Omental fat pad (tissue), 4 donors: ENCODE data around the gene SETD1A. TPM values are rescaled to one million over a fixed set of nuclear protein-coding genes. Genes with fewer than 3 reads are reported as not detected.

ENCODE experiments used
- ATAC-seq: fragments of 150-250 bp; one replicate; pipeline ENCODE4 v1.9.1; 2016; ENCODE audit warnings: mild to moderate bottlenecking, moderate library complexity; ENCODE audit not compliant: low FRiP score
- DNase-seq: peaks from one replicate; pipeline ENCODE4 v3.0.0-alpha.2; 2019; ENCODE audit warnings: low spot score
- total RNA-seq, 4 donors: library from RNA; depleted of rRNA; stranded (reverse); fragments of >200 nt; gene quantifications; one replicate each; pipeline ENCODE4 v1.1.0, GENCODE V29; 2016
- TF ChIP-seq, protein P1 (sequence below), 3 donors: fragments of 450-650 bp; IDR thresholded peaks; one replicate each; pipeline ENCODE4 v1.5.1; 2016 to 2017; ENCODE audit warnings: antibody characterized with exemption in 3 of 3, mild to moderate bottlenecking in 3 of 3, moderate library complexity in 2 of 3

SETD1A gene
- total RNA-seq, 4 donors from 2014 or later, result 5.3 to 13.6 (median 9.2) TPM

DNA sequence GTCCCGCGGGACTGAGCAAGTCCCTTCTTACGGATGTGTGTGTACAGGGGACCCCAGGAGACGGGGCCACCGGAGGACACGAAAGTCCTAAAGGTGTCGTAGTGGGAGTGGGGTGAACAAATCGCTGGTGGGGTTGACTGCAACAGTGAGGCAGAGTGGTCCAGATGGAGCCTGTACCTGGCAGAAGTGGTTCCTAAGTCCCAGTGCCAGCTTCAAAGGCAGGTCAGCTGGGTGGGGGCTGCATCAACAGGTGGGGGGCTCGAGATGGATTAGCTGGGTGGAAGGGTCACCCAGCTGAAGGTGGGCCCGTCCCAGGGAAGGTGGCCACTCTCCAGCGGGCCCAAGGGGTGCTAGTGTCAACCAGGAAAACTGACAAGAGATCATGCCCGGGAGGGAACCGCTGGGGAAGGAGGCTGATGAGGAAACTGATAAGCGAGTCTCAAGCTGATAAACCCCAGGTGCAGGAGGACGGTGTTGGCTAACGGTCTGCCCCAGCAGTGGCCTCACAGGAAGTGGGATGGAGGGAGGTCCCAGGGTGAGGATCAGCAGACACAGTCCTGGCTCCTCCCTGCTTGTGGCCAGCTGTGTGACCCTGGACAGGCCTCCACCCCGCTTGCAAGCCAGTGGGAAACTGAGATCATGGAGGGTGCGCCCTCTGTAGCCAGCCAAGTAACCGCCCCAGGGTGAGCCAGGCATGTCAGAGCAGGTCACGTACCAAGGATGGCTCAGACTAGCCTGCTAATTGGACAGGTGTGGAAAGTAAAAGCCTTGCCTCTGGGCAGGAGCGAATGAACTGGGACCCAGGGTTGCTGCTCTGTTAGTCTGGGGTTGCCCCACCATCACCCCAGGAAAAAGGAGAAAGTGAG, 7.7 kb upstream of the SETD1A start:
- TF ChIP-seq, protein P1, sequence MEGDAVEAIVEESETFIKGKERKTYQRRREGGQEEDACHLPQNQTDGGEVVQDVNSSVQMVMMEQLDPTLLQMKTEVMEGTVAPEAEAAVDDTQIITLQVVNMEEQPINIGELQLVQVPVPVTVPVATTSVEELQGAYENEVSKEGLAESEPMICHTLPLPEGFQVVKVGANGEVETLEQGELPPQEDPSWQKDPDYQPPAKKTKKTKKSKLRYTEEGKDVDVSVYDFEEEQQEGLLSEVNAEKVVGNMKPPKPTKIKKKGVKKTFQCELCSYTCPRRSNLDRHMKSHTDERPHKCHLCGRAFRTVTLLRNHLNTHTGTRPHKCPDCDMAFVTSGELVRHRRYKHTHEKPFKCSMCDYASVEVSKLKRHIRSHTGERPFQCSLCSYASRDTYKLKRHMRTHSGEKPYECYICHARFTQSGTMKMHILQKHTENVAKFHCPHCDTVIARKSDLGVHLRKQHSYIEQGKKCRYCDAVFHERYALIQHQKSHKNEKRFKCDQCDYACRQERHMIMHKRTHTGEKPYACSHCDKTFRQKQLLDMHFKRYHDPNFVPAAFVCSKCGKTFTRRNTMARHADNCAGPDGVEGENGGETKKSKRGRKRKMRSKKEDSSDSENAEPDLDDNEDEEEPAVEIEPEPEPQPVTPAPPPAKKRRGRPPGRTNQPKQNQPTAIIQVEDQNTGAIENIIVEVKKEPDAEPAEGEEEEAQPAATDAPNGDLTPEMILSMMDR (IDR thresholded peaks at IDR 0.05), result no peak
- ATAC-seq (peak; percentile 53), DNase-seq (peak; percentile 41)

DNA sequence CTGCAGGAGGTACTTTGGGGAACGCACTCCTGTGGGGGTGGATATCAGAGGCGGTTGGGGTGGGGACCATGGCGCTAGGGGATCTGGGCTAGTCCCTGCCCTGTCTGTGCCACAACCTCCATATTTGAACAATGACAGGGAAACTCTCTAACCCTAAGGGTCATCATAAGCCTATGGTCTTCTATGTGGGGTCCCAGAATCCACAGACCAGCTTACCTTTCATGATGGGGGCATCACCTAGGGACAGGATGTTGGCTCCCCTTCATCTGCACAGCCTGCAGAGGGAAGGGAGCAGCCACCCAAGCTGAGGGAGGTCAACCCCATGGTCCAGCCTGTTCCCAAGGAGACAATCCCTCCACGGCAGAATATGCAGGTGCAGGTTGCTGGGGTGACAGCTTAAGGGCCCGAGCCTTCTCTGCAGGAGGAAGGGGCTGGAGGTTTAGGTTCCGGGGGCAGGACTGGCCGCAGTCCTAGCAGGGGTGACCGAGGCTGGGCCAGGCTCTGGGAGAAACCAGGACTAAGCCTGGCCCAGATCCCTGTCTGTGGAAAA, 7.0 kb upstream of the SETD1A start:
- TF ChIP-seq, protein P1 (IDR thresholded peaks at IDR 0.05), result no peak
- ATAC-seq (no peak), DNase-seq (no peak)

DNA sequence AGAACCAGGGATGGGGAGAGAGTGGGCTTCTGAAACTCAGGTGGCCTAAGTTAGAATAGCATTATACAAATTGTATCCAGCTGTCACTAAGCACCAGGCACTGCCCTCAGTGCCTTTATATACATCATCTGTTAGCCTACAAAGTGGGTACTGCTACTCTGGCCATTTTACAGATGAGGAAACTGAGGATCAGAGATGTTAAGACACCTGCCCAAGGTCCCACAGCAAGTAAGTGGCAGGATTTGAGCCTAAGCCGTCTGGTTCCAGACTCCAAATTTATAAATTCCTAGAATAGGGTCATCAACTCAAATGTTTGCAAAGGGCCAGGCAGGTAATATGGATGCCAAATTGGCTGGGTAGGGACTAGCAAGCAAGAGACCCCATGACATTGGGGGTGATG, 6.4 kb upstream of the SETD1A start:
- DNase-seq (no peak), ATAC-seq (no peak)
- TF ChIP-seq, protein P1 (IDR thresholded peaks at IDR 0.05), result no peak

DNA sequence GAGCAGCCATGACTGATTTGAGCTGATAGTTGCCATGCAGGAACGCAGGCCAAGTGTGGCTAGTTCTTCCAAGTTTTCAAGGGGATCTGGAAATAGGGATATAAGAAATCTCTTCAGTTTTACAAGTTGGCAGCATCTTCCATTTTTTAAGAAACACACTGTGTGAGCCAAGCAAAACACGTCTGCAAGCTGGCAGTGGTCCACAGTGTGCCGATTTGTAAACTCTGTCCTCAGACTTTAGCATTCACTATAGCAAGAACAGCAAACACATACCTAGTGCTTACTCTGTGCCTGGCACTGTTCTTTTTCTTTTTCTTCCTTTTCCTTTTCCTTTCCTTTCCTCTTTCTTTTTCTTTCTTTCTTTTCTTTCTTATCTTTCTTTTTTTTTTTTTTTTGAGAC, 5.8 kb upstream of the SETD1A start:
- no peak for ATAC-seq
- TF ChIP-seq, protein P1 (IDR thresholded peaks at IDR 0.05), result no peak
- DNase-seq, result no peak

DNA sequence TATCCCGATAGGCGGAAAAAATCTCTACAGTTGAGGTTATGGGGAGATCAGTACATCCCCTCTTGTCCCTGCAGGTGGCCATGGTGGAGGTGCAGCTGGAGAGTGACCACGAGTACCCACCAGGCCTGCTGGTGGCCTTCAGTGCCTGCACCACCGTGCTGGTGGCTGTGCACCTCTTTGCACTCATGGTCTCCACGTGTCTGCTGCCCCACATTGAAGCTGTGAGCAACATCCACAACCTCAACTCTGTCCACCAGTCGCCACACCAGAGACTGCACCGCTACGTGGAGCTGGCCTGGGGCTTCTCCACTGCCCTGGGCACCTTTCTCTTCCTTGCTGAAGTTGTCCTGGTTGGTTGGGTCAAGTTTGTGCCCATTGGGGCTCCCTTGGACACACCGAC, 4.4 kb upstream of the SETD1A start:
- no peak for DNase-seq
- TF ChIP-seq, protein P1 (IDR thresholded peaks at IDR 0.05), result no peak
- ATAC-seq, result no peak

DNA sequence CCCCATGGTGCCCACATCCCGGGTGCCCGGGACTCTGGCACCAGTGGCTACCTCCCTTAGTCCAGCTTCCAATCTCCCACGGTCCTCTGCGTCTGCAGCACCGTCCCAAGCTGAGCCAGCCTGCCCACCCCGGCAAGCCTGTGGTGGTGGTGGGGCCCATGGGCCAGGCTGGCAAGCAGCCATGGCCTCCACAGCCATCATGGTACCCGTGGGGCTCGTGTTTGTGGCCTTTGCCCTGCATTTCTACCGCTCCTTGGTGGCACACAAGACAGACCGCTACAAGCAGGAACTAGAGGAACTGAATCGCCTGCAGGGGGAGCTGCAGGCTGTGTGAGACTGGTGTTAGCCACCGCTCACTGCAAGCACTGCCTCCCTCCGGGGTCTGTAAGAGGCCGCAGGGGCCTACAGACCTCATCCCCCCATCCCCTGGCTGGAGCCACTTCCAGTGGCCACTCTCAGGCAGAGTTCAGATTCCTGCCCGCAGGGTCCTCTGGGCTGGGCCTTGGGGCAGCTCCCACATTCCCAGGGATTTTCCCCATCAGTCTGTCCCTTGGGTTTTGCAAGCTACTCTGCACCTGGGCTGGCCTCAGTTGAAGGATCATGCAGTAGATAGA, 3.9 kb upstream of the SETD1A start:
- TF ChIP-seq, protein P1 (IDR thresholded peaks at IDR 0.05), result peak in 1 of 3 donors; percentile 6
- ATAC-seq, result no peak
- no peak for DNase-seq
